Activated naive CD8-positive, alpha-beta T cell treated with anti-CD3 and anti-CD28 coated beads for 36 hours (primary cell): ENCODE results near the gene CPEB2. TPM values are rescaled to one million over a fixed set of nuclear protein-coding genes. Genes with fewer than 3 reads are reported as not detected.

Source experiments
- DNase-seq: peaks from one replicate; pipeline ENCODE4 v3.0.0; 2021
- H3K27ac Mint-ChIP-seq: one replicate; pipeline ENCODE4 v1.8.0; 2022; ENCODE audit warnings: mild to moderate bottlenecking, moderate library complexity, mixed read lengths
- H3K27me3 Mint-ChIP-seq: one replicate; pipeline ENCODE4 v1.8.0; 2022; ENCODE audit warnings: mild to moderate bottlenecking, mixed read lengths
- H3K36me3 Mint-ChIP-seq: one replicate; pipeline ENCODE4 v1.8.0; 2021; ENCODE audit warnings: mild to moderate bottlenecking, mixed read lengths
- H3K4me1 Mint-ChIP-seq: one replicate; pipeline ENCODE4 v1.8.0; 2021; ENCODE audit warnings: mixed read lengths
- H3K4me3 Mint-ChIP-seq: one replicate; pipeline ENCODE4 v1.8.0; 2022; ENCODE audit warnings: mild to moderate bottlenecking, moderate library complexity, mixed read lengths
- H3K9me3 Mint-ChIP-seq: one replicate; pipeline ENCODE4 v1.8.0; 2022; ENCODE audit warnings: mixed read lengths
- total RNA-seq, 2 experiments: library from RNA; stranded (reverse); gene quantifications; one replicate each; pipeline ENCODE4 v1.2.3, GENCODE V29; 2021

Gene CPEB2
- 1 to 10 TPM; 3.0 to 4.0 TPM for total RNA-seq

- Mint-ChIP-seq H3K4me3 (peak within 1 kb of the TSS; percentile 89), H3K27me3 (no peaks in the 10 kb centered on the region), H3K27ac (peak within 1 kb of the TSS; percentile 92), H3K4me1 (peaks cover 18% of the 10 kb centered on the region), H3K36me3 (no peaks in the 10 kb centered on the region), H3K9me3 (no peaks in the 10 kb centered on the region)
- peak; percentile 92 for DNase-seq
Observed at GRCh38 chr4:15001869-15002658, at the start of gene CPEB2. Gene CPEB2, plus strand, starts transcription at chr4:15002481. Its CDS starts 193 bp downstream, at chr4:15002674.

GRCh38 chr4:14958436-14958835, 43.8 kb upstream of the CPEB2 start:
- no peak overlapping the region for H3K27ac Mint-ChIP-seq
- peaks cover 11% of the 10 kb centered on the region for H3K27me3 Mint-ChIP-seq
- H3K4me3 Mint-ChIP-seq: no peak overlapping the region
- H3K36me3 Mint-ChIP-seq: no peaks in the 10 kb centered on the region
- no peaks in the 10 kb centered on the region for H3K4me1 Mint-ChIP-seq
- H3K9me3 Mint-ChIP-seq: no peaks in the 10 kb centered on the region
- DNase-seq: no peak

- Mint-ChIP-seq H3K27ac (no peak overlapping the region), H3K36me3 (no peaks in the 10 kb centered on the region), H3K4me1 (no peaks in the 10 kb centered on the region), H3K4me3 (no peak overlapping the region), H3K9me3 (no peaks in the 10 kb centered on the region), H3K27me3 (peaks cover 8% of the 10 kb centered on the region)
- DNase-seq: no peak
Observed at GRCh38 chr4:14961292-14961691, 41.0 kb upstream of the CPEB2 start.

GRCh38 chr4:14965071-14965470, 37.2 kb upstream of the CPEB2 start:
- Mint-ChIP-seq H3K27ac (no peak overlapping the region), H3K27me3 (peaks cover 16% of the 10 kb centered on the region), H3K9me3 (no peaks in the 10 kb centered on the region), H3K36me3 (no peaks in the 10 kb centered on the region), H3K4me3 (no peak overlapping the region), H3K4me1 (no peaks in the 10 kb centered on the region)
- DNase-seq: no peak

- peaks cover 38% of the 10 kb centered on the region for H3K27me3 Mint-ChIP-seq
- no peak overlapping the region for H3K4me3 Mint-ChIP-seq
- H3K27ac Mint-ChIP-seq: no peak overlapping the region
- peaks cover 3% of the 10 kb centered on the region for H3K9me3 Mint-ChIP-seq
- DNase-seq: no peak
- H3K4me1 Mint-ChIP-seq: no peaks in the 10 kb centered on the region
- no peaks in the 10 kb centered on the region for H3K36me3 Mint-ChIP-seq
Observed at GRCh38 chr4:14967982-14968381, 34.3 kb upstream of the CPEB2 start.

GRCh38 chr4:14977830-14978229, 24.5 kb upstream of the CPEB2 start:
- H3K27ac Mint-ChIP-seq: no peak overlapping the region
- H3K4me1 Mint-ChIP-seq: no peaks in the 10 kb centered on the region
- no peak for DNase-seq
- peaks cover 34% of the 10 kb centered on the region for H3K27me3 Mint-ChIP-seq
- H3K36me3 Mint-ChIP-seq: peaks cover 1% of the 10 kb centered on the region
- no peak overlapping the region for H3K4me3 Mint-ChIP-seq
- no peaks in the 10 kb centered on the region for H3K9me3 Mint-ChIP-seq

GRCh38 chr4:14984448-14984847, 17.8 kb upstream of the CPEB2 start:
- H3K27ac Mint-ChIP-seq: no peak overlapping the region
- H3K9me3 Mint-ChIP-seq: no peaks in the 10 kb centered on the region
- H3K36me3 Mint-ChIP-seq: no peaks in the 10 kb centered on the region
- H3K4me1 Mint-ChIP-seq: no peaks in the 10 kb centered on the region
- DNase-seq: no peak
- H3K27me3 Mint-ChIP-seq: peaks cover 9% of the 10 kb centered on the region
- H3K4me3 Mint-ChIP-seq: no peak overlapping the region

- H3K27me3 Mint-ChIP-seq: peaks cover 4% of the 10 kb centered on the region
- no peak overlapping the region for H3K4me3 Mint-ChIP-seq
- no peaks in the 10 kb centered on the region for H3K9me3 Mint-ChIP-seq
Observed at GRCh38 chr4:14985161-14985560, 17.1 kb upstream of the CPEB2 start.

GRCh38 chr4:14985843-14986242, 16.4 kb upstream of the CPEB2 start:
- Mint-ChIP-seq H3K27me3 (peaks cover 4% of the 10 kb centered on the region), H3K4me3 (no peak overlapping the region), H3K27ac (no peak overlapping the region), H3K9me3 (no peaks in the 10 kb centered on the region), H3K4me1 (no peaks in the 10 kb centered on the region), H3K36me3 (no peaks in the 10 kb centered on the region)
- no peak for DNase-seq

More at GRCh38 chr4:14985161-14985560, 17.1 kb upstream of the CPEB2 start:
- no peaks in the 10 kb centered on the region for H3K4me1 Mint-ChIP-seq
- H3K27ac Mint-ChIP-seq: no peak overlapping the region
- no peak for DNase-seq
- H3K36me3 Mint-ChIP-seq: no peaks in the 10 kb centered on the region

GRCh38 chr4:14987054-14987453, 15.2 kb upstream of the CPEB2 start:
- Mint-ChIP-seq H3K4me3 (no peak overlapping the region), H3K9me3 (no peaks in the 10 kb centered on the region), H3K27ac (no peak overlapping the region), H3K36me3 (no peaks in the 10 kb centered on the region), H3K27me3 (peaks cover 4% of the 10 kb centered on the region), H3K4me1 (no peaks in the 10 kb centered on the region)
- DNase-seq: no peak

GRCh38 chr4:14990484-14990883, 11.8 kb upstream of the CPEB2 start:
- H3K36me3 Mint-ChIP-seq: no peaks in the 10 kb centered on the region
- H3K4me1 Mint-ChIP-seq: peaks cover 5% of the 10 kb centered on the region
- peaks cover 9% of the 10 kb centered on the region for H3K27me3 Mint-ChIP-seq
- H3K4me3 Mint-ChIP-seq: no peak overlapping the region
- H3K27ac Mint-ChIP-seq: no peak overlapping the region
- H3K9me3 Mint-ChIP-seq: no peaks in the 10 kb centered on the region
- DNase-seq: no peak

- H3K36me3 Mint-ChIP-seq: no peaks in the 10 kb centered on the region
- DNase-seq: no peak
Observed at GRCh38 chr4:14994242-14994641, 8.0 kb upstream of the CPEB2 start.

GRCh38 chr4:15001248-15001868, 923 bp upstream of the CPEB2 start:
- DNase-seq: peak; percentile 36
- H3K27me3 Mint-ChIP-seq: no peaks in the 10 kb centered on the region
- peak overlapping the region; percentile 92 for H3K27ac Mint-ChIP-seq
- H3K36me3 Mint-ChIP-seq: no peaks in the 10 kb centered on the region
- H3K4me3 Mint-ChIP-seq: peak overlapping the region; percentile 89
- H3K9me3 Mint-ChIP-seq: no peaks in the 10 kb centered on the region
- peaks cover 17% of the 10 kb centered on the region for H3K4me1 Mint-ChIP-seq

More at GRCh38 chr4:14994242-14994641, 8.0 kb upstream of the CPEB2 start:
- Mint-ChIP-seq H3K9me3 (no peaks in the 10 kb centered on the region), H3K4me3 (no peak overlapping the region), H3K27ac (no peak overlapping the region), H3K4me1 (peaks cover 5% of the 10 kb centered on the region), H3K27me3 (peaks cover 4% of the 10 kb centered on the region)

GRCh38 chr4:15002659-15003400, 549 bp downstream of the CPEB2 start:
- Mint-ChIP-seq H3K36me3 (no peaks in the 10 kb centered on the region), H3K4me1 (peaks cover 21% of the 10 kb centered on the region), H3K9me3 (no peaks in the 10 kb centered on the region), H3K4me3 (peak overlapping the region; percentile 85), H3K27ac (peak overlapping the region; percentile 91), H3K27me3 (no peaks in the 10 kb centered on the region)
- peak; percentile 72 for DNase-seq

GRCh38 chr4:15003401-15003890, 1.2 kb downstream of the CPEB2 start:
- no peaks in the 10 kb centered on the region for H3K27me3 Mint-ChIP-seq
- peak overlapping the region; percentile 85 for H3K4me3 Mint-ChIP-seq
- H3K27ac Mint-ChIP-seq: peak overlapping the region; percentile 58
- H3K36me3 Mint-ChIP-seq: no peaks in the 10 kb centered on the region
- peaks cover 21% of the 10 kb centered on the region for H3K4me1 Mint-ChIP-seq
- no peaks in the 10 kb centered on the region for H3K9me3 Mint-ChIP-seq
- DNase-seq: peak; percentile 70
